ENCODE measurements around the gene LRRC52. TPM values are rescaled to one million over a fixed set of nuclear protein-coding genes. Genes with fewer than 3 reads are reported as not detected.

The LRRC52 gene
- total RNA-seq, 2 experiments from 2014 or later = not detected

DNA sequence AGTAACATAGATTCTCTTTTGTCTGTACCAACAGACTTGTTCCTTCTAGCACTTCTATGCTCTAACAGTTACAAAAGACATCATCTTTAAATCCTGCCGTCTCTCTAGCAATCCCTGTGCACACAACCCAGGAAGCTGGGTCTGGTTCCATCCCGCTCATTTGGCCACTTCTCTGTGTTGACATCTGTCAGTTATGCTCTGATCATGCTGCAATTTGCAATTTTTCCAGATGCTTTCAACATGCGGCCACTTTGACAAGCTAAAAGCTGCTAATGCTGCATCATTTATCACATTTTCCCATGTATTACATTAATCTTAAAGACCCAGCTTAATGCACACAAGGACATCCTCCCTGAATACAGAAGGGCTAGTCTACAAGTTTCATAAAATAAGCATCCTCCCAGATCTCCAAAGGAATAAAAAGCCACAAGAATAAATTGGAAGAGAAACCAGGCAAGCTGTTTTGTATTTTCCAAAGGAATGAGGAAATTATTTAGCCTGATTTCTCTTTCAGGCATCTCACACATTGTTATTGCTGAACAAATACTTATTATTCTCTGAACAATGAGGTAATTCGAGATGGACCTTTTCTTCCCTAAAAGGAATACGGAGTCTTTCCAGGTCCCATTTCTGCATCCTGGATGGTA lies 19.0 kb upstream of the LRRC52 start:
- CTCF ChIA-PET = no interaction called here
- Mint-ChIP-seq H3K4me1 (no peaks in the 10 kb centered on the region), H3K36me3 (no peaks in the 10 kb centered on the region), H3K4me3 (no peak overlapping the region), H3K27ac (no peak overlapping the region), H3K9me3 (ENCODE audit: low read depth) (no peaks in the 10 kb centered on the region), H3K27me3 (peaks cover 53% of the 10 kb centered on the region)
- no peak for DNase-seq
- ATAC-seq = no peak

DNA sequence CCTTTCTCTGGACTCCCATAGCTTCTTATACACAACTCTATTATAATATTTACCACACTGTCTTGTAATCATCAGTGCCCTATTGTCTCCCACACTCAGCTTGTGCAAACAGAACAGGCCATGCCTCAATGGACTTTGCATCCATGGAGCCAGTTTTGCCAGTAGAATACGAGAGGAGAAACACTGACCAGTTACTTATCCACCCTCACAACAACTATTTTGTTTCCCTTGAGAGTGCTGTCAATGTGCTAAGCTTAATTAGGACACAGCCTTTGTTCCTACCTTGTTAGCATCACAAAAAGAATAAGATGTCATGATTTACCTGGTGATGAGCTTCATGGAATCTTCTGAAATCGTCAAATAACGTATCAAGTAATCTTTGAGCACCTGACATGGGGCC lies 18.1 kb upstream of the LRRC52 start:
- no peak overlapping the region for H3K4me3 Mint-ChIP-seq
- CTCF ChIA-PET = interaction anchor here (1.5 kb wide), 1 partner anchor 67 kb away, joined by 4 read pairs; no protein-coding TSS in a partner anchor
- ATAC-seq (no peak), DNase-seq (no peak)
- H3K27me3 Mint-ChIP-seq = peaks cover 48% of the 10 kb centered on the region
- H3K4me1 Mint-ChIP-seq = no peaks in the 10 kb centered on the region
- no peaks in the 10 kb centered on the region for H3K36me3 Mint-ChIP-seq
- H3K27ac Mint-ChIP-seq = no peak overlapping the region
- H3K9me3 Mint-ChIP-seq (ENCODE audit: low read depth) = no peaks in the 10 kb centered on the region

DNA sequence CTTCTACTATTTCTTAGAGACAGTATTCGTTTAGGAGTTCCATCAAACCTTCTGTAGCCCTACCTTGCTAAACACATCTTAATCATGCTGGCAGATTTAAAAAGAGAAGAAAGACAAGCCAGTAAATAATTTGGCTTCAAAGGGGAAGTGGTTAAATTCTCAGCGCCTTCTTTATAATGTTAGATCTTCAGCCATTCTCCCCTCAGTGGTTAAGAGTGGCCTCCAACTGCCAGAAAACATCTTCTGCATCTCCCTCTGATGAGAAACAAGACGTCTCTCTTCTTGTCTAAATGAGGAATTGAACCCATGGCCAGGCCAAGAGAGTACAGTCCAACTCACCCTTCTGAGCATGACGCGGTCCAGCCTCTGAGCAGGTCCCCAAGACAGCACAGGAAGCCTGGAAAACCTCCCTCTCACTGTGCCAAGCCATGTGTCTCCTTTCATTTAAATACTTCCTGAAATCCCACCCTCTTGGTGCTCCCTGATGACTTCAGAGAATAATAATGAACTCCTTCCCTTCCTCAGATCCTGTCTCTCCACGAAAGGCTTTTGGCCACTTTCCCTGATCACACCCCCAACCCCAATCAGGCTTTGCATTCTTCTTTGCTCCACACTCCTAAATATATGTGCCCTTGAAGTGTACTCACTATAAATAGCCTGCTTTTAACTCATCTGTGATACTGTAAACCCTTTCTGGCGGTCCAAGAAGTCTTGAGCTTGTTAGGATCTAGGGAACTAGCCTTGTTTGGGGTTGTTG lies 16.4 kb upstream of the LRRC52 start:
- Mint-ChIP-seq H3K9me3 (ENCODE audit: low read depth) (no peaks in the 10 kb centered on the region), H3K4me3 (no peak overlapping the region), H3K4me1 (no peaks in the 10 kb centered on the region), H3K36me3 (no peaks in the 10 kb centered on the region), H3K27ac (no peak overlapping the region), H3K27me3 (peaks cover 48% of the 10 kb centered on the region)
- ATAC-seq (no peak), DNase-seq (no peak)
- CTCF ChIA-PET = no interaction called here

DNA sequence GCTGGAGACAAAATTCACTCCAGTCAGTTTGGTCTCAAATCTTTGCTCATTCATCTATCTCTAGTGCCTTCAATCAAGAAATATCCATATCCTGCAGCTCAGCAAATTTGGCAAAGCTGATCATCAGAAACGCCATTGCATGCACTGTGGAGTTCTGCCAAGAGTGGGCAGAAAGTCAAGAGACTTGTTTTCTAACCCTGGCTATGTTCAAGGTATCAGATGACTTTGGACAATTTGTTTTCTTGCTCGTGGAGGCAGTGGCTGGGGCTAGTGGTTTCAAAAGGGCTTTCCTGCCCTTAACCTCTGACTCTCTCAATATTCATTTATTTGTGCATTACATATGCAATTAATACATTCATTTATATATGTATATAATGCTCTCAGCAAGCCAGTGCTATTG lies 12.8 kb upstream of the LRRC52 start:
- ATAC-seq = no peak
- H3K4me1 Mint-ChIP-seq = no peaks in the 10 kb centered on the region
- peaks cover 40% of the 10 kb centered on the region for H3K27me3 Mint-ChIP-seq

DNA sequence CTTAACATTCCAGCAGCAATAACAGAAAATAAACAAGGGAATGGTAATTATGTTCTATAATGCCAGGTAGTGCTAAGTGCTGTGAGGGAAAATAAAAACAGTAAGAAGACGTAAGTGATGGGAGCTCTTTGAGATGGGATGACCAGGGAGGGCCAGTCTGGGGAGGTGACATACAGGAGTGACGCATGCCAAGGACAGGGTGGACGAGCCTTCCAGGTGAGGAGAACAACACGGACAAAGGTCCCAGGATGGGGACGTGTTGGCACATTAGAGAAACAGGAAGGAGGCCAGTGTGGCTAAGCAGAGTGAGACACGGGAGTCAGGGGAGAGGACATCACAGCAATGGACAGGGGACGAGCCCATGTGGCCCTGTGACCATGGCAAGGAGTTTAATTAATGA lies 11.7 kb upstream of the LRRC52 start:
- peaks cover 41% of the 10 kb centered on the region for H3K27me3 Mint-ChIP-seq
- H3K27ac Mint-ChIP-seq = no peak overlapping the region
- no peak overlapping the region for H3K4me3 Mint-ChIP-seq
- ATAC-seq (no peak), DNase-seq (no peak)
- H3K9me3 Mint-ChIP-seq (ENCODE audit: low read depth) = no peaks in the 10 kb centered on the region
- H3K4me1 Mint-ChIP-seq = no peaks in the 10 kb centered on the region
- no peaks in the 10 kb centered on the region for H3K36me3 Mint-ChIP-seq
- CTCF ChIA-PET = no interaction called here

More for the DNA sequence above, 12.8 kb upstream of the LRRC52 start:
- no peak for DNase-seq
- no peak overlapping the region for H3K27ac Mint-ChIP-seq
- H3K9me3 Mint-ChIP-seq (ENCODE audit: low read depth) = no peaks in the 10 kb centered on the region
- no peak overlapping the region for H3K4me3 Mint-ChIP-seq
- CTCF ChIA-PET = no interaction called here
- no peaks in the 10 kb centered on the region for H3K36me3 Mint-ChIP-seq

DNA sequence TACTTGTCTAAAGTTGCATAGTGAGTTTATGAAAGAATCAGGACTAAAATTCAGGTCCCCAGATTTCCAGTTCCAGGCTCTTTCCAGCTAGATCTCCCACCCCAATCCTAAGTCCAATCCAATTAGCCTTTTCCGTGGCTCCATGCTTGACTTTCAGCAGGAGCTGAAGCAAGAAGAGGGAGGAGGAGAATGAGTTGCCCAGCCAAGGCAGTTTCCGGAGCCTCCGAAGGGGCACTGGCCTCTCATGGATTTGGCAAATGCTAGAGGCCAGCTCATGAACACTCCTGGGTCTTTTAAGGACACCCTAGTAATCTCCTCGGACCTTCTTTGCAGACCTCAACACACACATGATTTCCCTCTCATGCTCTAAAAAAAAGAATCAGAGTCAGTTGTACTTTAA lies 10.5 kb upstream of the LRRC52 start:
- DNase-seq = no peak
- CTCF ChIA-PET = no interaction called here

DNA sequence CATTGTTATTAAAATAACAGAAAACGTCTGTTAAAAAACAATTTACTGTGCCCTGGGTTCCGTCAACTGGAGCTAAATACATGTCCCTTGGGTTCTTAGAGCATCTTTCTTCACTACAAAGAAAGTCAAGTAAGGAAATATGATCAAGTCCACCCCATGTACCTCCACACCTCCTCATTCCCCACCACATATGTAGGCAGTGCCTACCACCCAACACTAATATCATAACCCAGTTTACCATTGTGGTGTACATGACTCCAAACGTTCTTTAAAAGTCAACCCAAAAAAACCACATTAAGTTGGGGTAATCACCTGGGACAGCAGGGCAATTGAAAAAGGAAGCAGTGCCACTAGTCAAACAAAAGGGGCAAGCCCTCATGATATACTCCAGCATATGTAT lies 7.8 kb upstream of the LRRC52 start:
- no peaks in the 10 kb centered on the region for H3K36me3 Mint-ChIP-seq
- DNase-seq = no peak
- no peak overlapping the region for H3K4me3 Mint-ChIP-seq
- no peaks in the 10 kb centered on the region for H3K9me3 Mint-ChIP-seq (ENCODE audit: low read depth)
- ATAC-seq = no peak
- CTCF ChIA-PET = no interaction called here
- peaks cover 49% of the 10 kb centered on the region for H3K27me3 Mint-ChIP-seq
- no peak overlapping the region for H3K27ac Mint-ChIP-seq
- no peaks in the 10 kb centered on the region for H3K4me1 Mint-ChIP-seq

More for the DNA sequence above, 10.5 kb upstream of the LRRC52 start:
- Mint-ChIP-seq H3K36me3 (no peaks in the 10 kb centered on the region), H3K27me3 (peaks cover 40% of the 10 kb centered on the region), H3K4me1 (no peaks in the 10 kb centered on the region), H3K9me3 (ENCODE audit: low read depth) (no peaks in the 10 kb centered on the region), H3K27ac (no peak overlapping the region), H3K4me3 (no peak overlapping the region)
- no peak for ATAC-seq

DNA sequence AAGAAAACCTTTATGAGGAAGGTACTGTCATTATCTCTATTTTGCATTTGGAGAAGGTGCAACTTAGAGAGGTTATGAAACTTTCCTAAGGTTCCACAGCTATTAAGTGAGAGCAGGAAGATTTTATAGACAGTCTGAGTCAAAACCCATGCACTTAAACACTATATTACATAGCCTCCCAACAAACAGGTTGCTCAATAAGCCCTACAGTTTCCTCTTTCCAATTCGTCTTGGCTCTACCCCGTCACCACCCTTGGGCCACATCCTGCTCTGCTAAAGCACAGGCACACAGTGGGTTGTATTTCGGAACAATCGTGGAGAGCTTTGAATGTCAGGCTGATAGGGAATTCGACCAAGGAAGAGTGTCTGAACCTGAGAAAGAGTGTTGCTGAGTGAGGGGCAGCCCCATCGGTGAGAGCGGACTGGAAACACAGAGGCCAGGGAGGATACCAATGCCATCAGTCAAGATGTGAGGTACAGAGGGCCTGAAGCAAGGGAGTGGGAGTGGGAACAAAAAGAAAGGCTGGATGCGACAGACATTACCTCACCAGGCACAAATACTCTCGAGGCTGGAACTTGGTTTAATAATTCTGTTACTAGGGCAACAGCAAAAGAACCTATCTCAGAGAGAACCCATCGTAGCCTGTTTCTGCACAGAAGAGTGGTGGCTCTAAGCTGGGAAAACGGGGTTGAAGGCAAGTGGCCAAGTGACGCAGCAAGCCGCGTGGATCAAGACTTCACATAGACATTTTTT lies 6.3 kb upstream of the LRRC52 start:
- no peak for DNase-seq
- Mint-ChIP-seq H3K4me1 (no peaks in the 10 kb centered on the region), H3K4me3 (no peak overlapping the region), H3K27me3 (peaks cover 49% of the 10 kb centered on the region), H3K36me3 (no peaks in the 10 kb centered on the region), H3K9me3 (ENCODE audit: low read depth) (no peaks in the 10 kb centered on the region), H3K27ac (no peak overlapping the region)
- ATAC-seq = no peak
- CTCF ChIA-PET = interaction anchor here (1.3 kb wide), 1 partner anchor 170 kb away, joined by 3 read pairs; no protein-coding TSS in a partner anchor

DNA sequence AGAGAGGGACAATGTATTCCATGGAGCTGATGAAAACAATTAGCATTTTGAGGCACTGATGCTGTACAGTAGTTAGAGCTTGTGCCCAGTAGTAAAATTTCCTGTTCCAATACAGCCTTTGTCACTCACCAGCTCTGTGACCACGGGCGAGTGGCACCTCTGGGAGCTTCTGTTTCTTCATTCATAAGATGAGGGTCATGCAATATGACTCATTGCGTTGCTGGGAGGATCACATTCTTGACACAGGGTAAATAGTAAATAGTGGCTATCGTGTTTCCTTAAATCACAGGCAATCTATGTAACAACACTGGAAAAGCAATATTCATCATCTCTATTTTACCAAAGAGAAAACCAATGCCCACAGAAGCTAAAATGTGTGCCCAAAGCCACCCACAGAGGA lies 4.5 kb upstream of the LRRC52 start:
- Mint-ChIP-seq H3K27ac (no peak overlapping the region), H3K4me3 (no peak overlapping the region), H3K9me3 (ENCODE audit: low read depth) (no peaks in the 10 kb centered on the region), H3K4me1 (no peaks in the 10 kb centered on the region), H3K27me3 (peaks cover 61% of the 10 kb centered on the region), H3K36me3 (no peaks in the 10 kb centered on the region)
- CTCF ChIA-PET = no interaction called here
- DNase-seq = no peak
- ATAC-seq = no peak

DNA sequence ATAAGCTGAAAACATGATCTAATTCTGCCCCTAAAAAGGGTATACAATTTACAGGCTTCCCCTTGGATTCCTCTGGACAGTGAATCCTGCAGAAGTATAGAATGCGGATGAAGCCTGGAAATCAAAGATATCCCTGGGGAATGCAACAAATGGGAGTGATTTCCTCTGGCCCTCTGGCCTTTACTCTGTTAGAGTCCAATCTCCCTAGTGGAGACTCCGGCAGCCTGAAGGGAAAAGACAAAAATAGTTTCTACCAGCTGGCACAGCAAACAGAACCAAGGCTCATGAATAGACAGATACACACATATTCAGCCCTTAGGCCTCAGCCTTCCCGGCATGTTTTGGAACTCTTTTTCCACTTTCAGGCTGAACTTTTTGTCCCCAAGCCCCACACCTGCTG lies 3.9 kb upstream of the LRRC52 start:
- CTCF ChIA-PET = no interaction called here
- H3K36me3 Mint-ChIP-seq = no peaks in the 10 kb centered on the region
- H3K27me3 Mint-ChIP-seq = peaks cover 63% of the 10 kb centered on the region
- H3K27ac Mint-ChIP-seq = no peak overlapping the region
- no peak overlapping the region for H3K4me3 Mint-ChIP-seq
- ATAC-seq (no peak), DNase-seq (no peak)
- no peaks in the 10 kb centered on the region for H3K9me3 Mint-ChIP-seq (ENCODE audit: low read depth)
- no peaks in the 10 kb centered on the region for H3K4me1 Mint-ChIP-seq

DNA sequence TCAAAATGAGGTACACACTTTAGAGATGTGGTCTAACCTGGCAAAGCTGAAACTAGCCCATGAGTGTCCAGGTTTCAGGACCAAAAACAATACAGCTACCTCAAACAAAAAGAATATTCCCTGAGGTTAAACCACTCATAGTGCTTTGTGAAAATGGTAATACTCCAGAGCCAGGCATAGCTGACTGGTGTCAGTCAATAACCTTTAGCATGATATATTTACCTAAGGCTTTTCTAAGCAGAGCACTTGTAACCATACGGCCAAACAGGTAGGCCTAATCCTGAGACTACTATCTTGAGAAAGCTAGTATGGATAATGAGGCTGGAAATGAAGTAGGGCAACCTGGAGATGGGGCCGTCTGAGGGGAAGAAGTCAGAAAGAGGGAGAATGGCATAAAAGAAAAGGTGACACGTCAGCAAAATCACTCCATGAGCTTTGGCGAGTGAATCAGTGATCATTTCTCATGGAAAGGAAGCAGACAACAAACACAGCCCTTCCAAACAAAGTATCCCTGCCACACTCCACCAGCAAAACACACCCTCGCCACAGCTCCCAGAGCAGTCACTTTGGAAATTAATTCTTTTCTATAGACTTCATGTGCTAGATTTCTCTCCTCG lies 1.7 kb upstream of the LRRC52 start:
- peaks cover 64% of the 10 kb centered on the region for H3K27me3 Mint-ChIP-seq
- no peaks in the 10 kb centered on the region for H3K9me3 Mint-ChIP-seq (ENCODE audit: low read depth)
- ATAC-seq (no peak), DNase-seq (no peak)
- CTCF ChIA-PET = interaction anchor here (1.1 to 1.2 kb wide), 2 partner anchors 143 to 149 kb away, joined by 3 to 4 read pairs; no protein-coding TSS in a partner anchor
- H3K27ac Mint-ChIP-seq = no peak overlapping the region
- no peak overlapping the region for H3K4me3 Mint-ChIP-seq
- no peaks in the 10 kb centered on the region for H3K4me1 Mint-ChIP-seq
- no peaks in the 10 kb centered on the region for H3K36me3 Mint-ChIP-seq

DNA sequence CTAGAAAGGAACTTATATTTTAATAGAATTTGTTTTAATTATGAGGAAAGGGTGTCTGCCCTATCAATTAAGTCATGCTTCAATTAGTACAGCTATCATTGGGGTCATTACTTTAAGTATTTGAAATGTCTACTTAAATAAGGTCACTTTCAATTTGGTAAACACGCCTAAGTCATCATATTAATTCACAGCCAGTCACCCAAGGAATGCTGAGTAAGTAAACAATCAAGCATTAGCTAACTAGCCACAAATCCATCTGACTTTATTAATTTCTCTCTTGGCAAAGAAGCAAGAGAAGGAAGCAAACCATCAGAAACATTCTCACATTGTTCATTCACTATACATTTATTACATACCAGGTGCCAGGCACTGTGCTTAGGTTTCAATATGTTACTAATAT lies 1.2 kb upstream of the LRRC52 start:
- DNase-seq = no peak
- H3K4me3 Mint-ChIP-seq = no peak overlapping the region
- H3K9me3 Mint-ChIP-seq (ENCODE audit: low read depth) = no peaks in the 10 kb centered on the region
- CTCF ChIA-PET = interaction anchor here (1.1 to 1.2 kb wide), 2 partner anchors 144 to 150 kb away, joined by 3 to 4 read pairs; no protein-coding TSS in a partner anchor
- H3K27ac Mint-ChIP-seq = no peak overlapping the region
- no peaks in the 10 kb centered on the region for H3K36me3 Mint-ChIP-seq
- ATAC-seq = no peak
- H3K27me3 Mint-ChIP-seq = peaks cover 65% of the 10 kb centered on the region
- H3K4me1 Mint-ChIP-seq = no peaks in the 10 kb centered on the region

DNA sequence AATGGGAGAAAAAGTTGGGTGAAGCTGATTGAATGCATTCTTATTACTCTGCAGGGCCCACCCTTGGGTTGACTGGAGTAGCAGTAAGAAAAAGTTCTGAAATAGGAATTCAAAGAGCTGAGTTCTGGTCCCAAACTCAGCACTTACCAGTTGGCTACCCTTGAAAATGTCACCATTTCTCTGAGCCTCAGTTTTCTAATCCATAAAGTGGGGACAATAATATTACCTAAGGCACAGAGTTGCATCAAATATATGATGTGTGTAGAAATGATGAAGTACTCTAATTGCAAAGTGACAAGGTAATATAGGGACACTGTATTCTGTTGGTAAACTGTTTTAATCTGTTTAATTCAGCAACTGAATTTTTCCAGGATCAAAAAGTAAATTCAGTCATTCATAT lies 1.2 kb downstream of the LRRC52 start:
- H3K4me1 Mint-ChIP-seq = no peaks in the 10 kb centered on the region
- CTCF ChIA-PET = interaction anchor here (0.6 to 1.0 kb wide), 2 partner anchors 48 to 152 kb away, joined by 3 read pairs; no protein-coding TSS in a partner anchor
- no peaks in the 10 kb centered on the region for H3K36me3 Mint-ChIP-seq
- ATAC-seq = no peak
- H3K4me3 Mint-ChIP-seq = no peak overlapping the region
- no peak overlapping the region for H3K27ac Mint-ChIP-seq
- no peak for DNase-seq
- peaks cover 66% of the 10 kb centered on the region for H3K27me3 Mint-ChIP-seq
- no peaks in the 10 kb centered on the region for H3K9me3 Mint-ChIP-seq (ENCODE audit: low read depth)
